ENCODE measurements around the gene ZNF521.

The ZNF521 gene

DNA sequence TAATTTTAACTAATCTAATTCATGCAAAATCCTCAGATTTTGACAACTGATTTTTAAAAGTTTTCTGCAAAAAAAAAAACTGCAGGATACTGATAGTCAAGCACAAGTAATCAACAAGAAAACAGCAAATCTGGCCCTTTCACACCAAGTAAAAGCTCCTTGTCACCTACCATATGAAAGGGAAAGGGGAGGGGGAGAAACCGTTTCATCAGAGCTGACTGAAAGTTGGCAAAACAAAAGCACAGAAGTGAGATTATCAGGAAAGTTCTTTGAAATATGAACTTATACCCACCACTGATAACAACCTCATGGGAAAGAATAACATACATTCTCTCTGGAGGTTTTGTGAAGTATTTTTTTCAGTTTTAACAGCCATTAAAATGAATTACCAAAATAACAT is 38.7 kb downstream of the ZNF521 start:
- no peak for TF ChIP-seq FOXM1 (IDR thresholded peaks at IDR 0.05; ENCODE audit: borderline replicate concordance, low read depth)
- TF ChIP-seq EP300 (IDR thresholded peaks at IDR 0.05; ENCODE audit: borderline replicate concordance): no peak
- TF ChIP-seq MAX (IDR thresholded peaks at IDR 0.05): no peak
- TF ChIP-seq CEBPB (IDR thresholded peaks at IDR 0.05): no peak
- no peak for TF ChIP-seq TEAD4 (IDR thresholded peaks at IDR 0.05)
- TF ChIP-seq YY1 (IDR thresholded peaks at IDR 0.05; ENCODE audit: low read depth): no peak
- no peak for TF ChIP-seq TAF1 (IDR thresholded peaks at IDR 0.05; ENCODE audit: low read depth)
- TF ChIP-seq, protein P1, sequence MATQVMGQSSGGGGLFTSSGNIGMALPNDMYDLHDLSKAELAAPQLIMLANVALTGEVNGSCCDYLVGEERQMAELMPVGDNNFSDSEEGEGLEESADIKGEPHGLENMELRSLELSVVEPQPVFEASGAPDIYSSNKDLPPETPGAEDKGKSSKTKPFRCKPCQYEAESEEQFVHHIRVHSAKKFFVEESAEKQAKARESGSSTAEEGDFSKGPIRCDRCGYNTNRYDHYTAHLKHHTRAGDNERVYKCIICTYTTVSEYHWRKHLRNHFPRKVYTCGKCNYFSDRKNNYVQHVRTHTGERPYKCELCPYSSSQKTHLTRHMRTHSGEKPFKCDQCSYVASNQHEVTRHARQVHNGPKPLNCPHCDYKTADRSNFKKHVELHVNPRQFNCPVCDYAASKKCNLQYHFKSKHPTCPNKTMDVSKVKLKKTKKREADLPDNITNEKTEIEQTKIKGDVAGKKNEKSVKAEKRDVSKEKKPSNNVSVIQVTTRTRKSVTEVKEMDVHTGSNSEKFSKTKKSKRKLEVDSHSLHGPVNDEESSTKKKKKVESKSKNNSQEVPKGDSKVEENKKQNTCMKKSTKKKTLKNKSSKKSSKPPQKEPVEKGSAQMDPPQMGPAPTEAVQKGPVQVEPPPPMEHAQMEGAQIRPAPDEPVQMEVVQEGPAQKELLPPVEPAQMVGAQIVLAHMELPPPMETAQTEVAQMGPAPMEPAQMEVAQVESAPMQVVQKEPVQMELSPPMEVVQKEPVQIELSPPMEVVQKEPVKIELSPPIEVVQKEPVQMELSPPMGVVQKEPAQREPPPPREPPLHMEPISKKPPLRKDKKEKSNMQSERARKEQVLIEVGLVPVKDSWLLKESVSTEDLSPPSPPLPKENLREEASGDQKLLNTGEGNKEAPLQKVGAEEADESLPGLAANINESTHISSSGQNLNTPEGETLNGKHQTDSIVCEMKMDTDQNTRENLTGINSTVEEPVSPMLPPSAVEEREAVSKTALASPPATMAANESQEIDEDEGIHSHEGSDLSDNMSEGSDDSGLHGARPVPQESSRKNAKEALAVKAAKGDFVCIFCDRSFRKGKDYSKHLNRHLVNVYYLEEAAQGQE (IDR thresholded peaks at IDR 0.05; ENCODE audit: low read depth): no peak
- no peak for TF ChIP-seq EGR1 (IDR thresholded peaks at IDR 0.05)
- TF ChIP-seq NFIC (IDR thresholded peaks at IDR 0.05): no peak
- TF ChIP-seq, protein P2, sequence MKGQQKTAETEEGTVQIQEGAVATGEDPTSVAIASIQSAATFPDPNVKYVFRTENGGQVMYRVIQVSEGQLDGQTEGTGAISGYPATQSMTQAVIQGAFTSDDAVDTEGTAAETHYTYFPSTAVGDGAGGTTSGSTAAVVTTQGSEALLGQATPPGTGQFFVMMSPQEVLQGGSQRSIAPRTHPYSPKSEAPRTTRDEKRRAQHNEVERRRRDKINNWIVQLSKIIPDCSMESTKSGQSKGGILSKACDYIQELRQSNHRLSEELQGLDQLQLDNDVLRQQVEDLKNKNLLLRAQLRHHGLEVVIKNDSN (IDR thresholded peaks at IDR 0.05): no peak
- TF ChIP-seq ZBTB7A (IDR thresholded peaks at IDR 0.05; ENCODE audit: low read depth): no peak
- TF ChIP-seq TCF12 (IDR thresholded peaks at IDR 0.05; ENCODE audit: low read depth): no peak
- no peak for TF ChIP-seq RAD21 (IDR thresholded peaks at IDR 0.05; ENCODE audit: low read depth)

GRCh38 chr18:25310045-25310444 is 41.9 kb downstream of the ZNF521 start:
- TF ChIP-seq RAD21 (IDR thresholded peaks at IDR 0.05; ENCODE audit: low read depth): no peak
- no peak for TF ChIP-seq TEAD4 (IDR thresholded peaks at IDR 0.05)
- TF ChIP-seq CREB1 (IDR thresholded peaks at IDR 0.05; ENCODE audit: low read depth): no peak
- no peak for TF ChIP-seq EP300 (IDR thresholded peaks at IDR 0.05; ENCODE audit: borderline replicate concordance)
- no peak for TF ChIP-seq TAF1 (IDR thresholded peaks at IDR 0.05; ENCODE audit: low read depth)
- TF ChIP-seq, protein P1 (IDR thresholded peaks at IDR 0.05; ENCODE audit: low read depth): no peak
- no peak for TF ChIP-seq ZBTB7A (IDR thresholded peaks at IDR 0.05; ENCODE audit: low read depth)
- TF ChIP-seq, protein P2 (IDR thresholded peaks at IDR 0.05): no peak
- TF ChIP-seq TCF12 (IDR thresholded peaks at IDR 0.05; ENCODE audit: low read depth): no peak

- no peak for TF ChIP-seq CEBPB (IDR thresholded peaks at IDR 0.05)
- no peak for TF ChIP-seq RAD21 (IDR thresholded peaks at IDR 0.05; ENCODE audit: low read depth)
- TF ChIP-seq NFIC (IDR thresholded peaks at IDR 0.05): no peak
- TF ChIP-seq CREB1 (IDR thresholded peaks at IDR 0.05; ENCODE audit: low read depth): no peak
- no peak for TF ChIP-seq TEAD4 (IDR thresholded peaks at IDR 0.05)
- TF ChIP-seq, protein P2 (IDR thresholded peaks at IDR 0.05): no peak
- no peak for TF ChIP-seq ZBTB7A (IDR thresholded peaks at IDR 0.05; ENCODE audit: low read depth)
- TF ChIP-seq MAX (IDR thresholded peaks at IDR 0.05): no peak
- no peak for TF ChIP-seq EP300 (IDR thresholded peaks at IDR 0.05; ENCODE audit: borderline replicate concordance)
- no peak for TF ChIP-seq EGR1 (IDR thresholded peaks at IDR 0.05)
- TF ChIP-seq YY1 (IDR thresholded peaks at IDR 0.05; ENCODE audit: low read depth): no peak
- TF ChIP-seq, protein P1 (IDR thresholded peaks at IDR 0.05; ENCODE audit: low read depth): no peak
- no peak for TF ChIP-seq FOXM1 (IDR thresholded peaks at IDR 0.05; ENCODE audit: borderline replicate concordance, low read depth)
- TF ChIP-seq TAF1 (IDR thresholded peaks at IDR 0.05; ENCODE audit: low read depth): no peak
- no peak for TF ChIP-seq TCF12 (IDR thresholded peaks at IDR 0.05; ENCODE audit: low read depth)
Measured at GRCh38 chr18:25308381-25308780, 43.6 kb downstream of the ZNF521 start.

DNA sequence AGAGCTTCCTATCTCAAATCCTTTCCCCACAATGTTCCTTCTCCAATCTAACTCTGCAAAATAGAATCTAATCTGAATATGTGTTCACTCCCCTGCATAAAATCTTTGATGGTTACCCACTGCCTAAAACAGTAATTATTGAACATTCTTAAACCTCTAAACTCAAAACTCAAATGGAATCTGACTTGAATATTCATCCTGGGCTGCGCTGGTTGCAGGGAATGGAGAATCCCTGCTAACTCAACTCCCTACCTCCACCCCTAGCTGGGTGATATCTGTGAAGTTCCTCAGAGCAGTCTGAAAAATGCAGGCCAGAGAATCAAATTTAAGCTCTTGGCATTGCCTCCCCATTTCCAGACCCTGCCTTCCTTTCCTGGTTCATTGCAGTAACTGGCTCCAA is 44.8 kb downstream of the ZNF521 start:
- no peak for TF ChIP-seq TEAD4 (IDR thresholded peaks at IDR 0.05)
- TF ChIP-seq MAX (IDR thresholded peaks at IDR 0.05): no peak
- TF ChIP-seq, protein P1 (IDR thresholded peaks at IDR 0.05; ENCODE audit: low read depth): no peak
- TF ChIP-seq CREB1 (IDR thresholded peaks at IDR 0.05; ENCODE audit: low read depth): no peak
- TF ChIP-seq NFIC (IDR thresholded peaks at IDR 0.05): no peak
- TF ChIP-seq, protein P2 (IDR thresholded peaks at IDR 0.05): no peak
- no peak for TF ChIP-seq RAD21 (IDR thresholded peaks at IDR 0.05; ENCODE audit: low read depth)
- TF ChIP-seq EGR1 (IDR thresholded peaks at IDR 0.05): no peak
- no peak for TF ChIP-seq TCF12 (IDR thresholded peaks at IDR 0.05; ENCODE audit: low read depth)
- TF ChIP-seq EP300 (IDR thresholded peaks at IDR 0.05; ENCODE audit: borderline replicate concordance): no peak
- no peak for TF ChIP-seq ZBTB7A (IDR thresholded peaks at IDR 0.05; ENCODE audit: low read depth)
- no peak for TF ChIP-seq FOXM1 (IDR thresholded peaks at IDR 0.05; ENCODE audit: borderline replicate concordance, low read depth)
- no peak for TF ChIP-seq TAF1 (IDR thresholded peaks at IDR 0.05; ENCODE audit: low read depth)
- no peak for TF ChIP-seq YY1 (IDR thresholded peaks at IDR 0.05; ENCODE audit: low read depth)
- no peak for TF ChIP-seq CEBPB (IDR thresholded peaks at IDR 0.05)
